Colonic mucosa (tissue), 4 donors: Measurements from ENCODE around the gene DACH1. TPM values are rescaled to one million over a fixed set of nuclear protein-coding genes. Genes with fewer than 3 reads are reported as not detected.

ENCODE experiments used
- DNase-seq: peaks from one replicate; pipeline ENCODE4 v3.0.0-alpha.2; 2020
- H3K27ac ChIP-seq: fragments of 200-600 bp; one replicate; pipeline ENCODE4 v1.8.0; 2021
- H3K27me3 ChIP-seq: fragments of 200-600 bp; one replicate; pipeline ENCODE4 v1.8.0; 2021
- H3K36me3 ChIP-seq: fragments of 200-600 bp; one replicate; pipeline ENCODE4 v1.8.0; 2021
- H3K4me1 ChIP-seq: fragments of 200-600 bp; one replicate; pipeline ENCODE4 v1.8.0; 2021; ENCODE audit warnings: mild to moderate bottlenecking
- H3K4me3 ChIP-seq: fragments of 200-600 bp; one replicate; pipeline ENCODE4 v1.8.0; 2021
- H3K9ac ChIP-seq, 2 donors: one replicate each; pipeline ENCODE4 v1.7.0; 2013; ENCODE audit warnings: control low read depth in 2 of 2, low read depth in 2 of 2, low read length in 2 of 2
- H3K9me3 ChIP-seq: fragments of 200-600 bp; one replicate; pipeline ENCODE4 v1.8.0; 2021
- intact Hi-C: fragments of 100-400 bp; cut with DNase I; formaldehyde crosslinking; loops from one replicate; pipeline ENCODE4 v1.14.1; 2022
- total RNA-seq, 2 donors: library from RNA; stranded (reverse); fragmentation: NEBNext Ultra II Directional in 1 of 2; extraction: Animal tissue kit (Norgen Biotek cat#: 25700) in 1 of 2; gene quantifications; one replicate each; pipeline ENCODE4 v1.2.1, GENCODE V29; 2021
- TF ChIP-seq, protein P1 (sequence below): fragments of 200-600 bp; IDR thresholded peaks from one replicate; pipeline ENCODE4 v1.8.0; 2022; ENCODE audit warnings: antibody characterized with exemption, mild to moderate bottlenecking
- donor health status: healthy.
- donor health status: DM: no; HTN: no; CAD: no.
- donor health status: DM: no; HTN: no; CAD: no.

DACH1 gene
- total RNA-seq, 2 donors from 2014 or later, result 3.9 to 5.2 TPM

DNA sequence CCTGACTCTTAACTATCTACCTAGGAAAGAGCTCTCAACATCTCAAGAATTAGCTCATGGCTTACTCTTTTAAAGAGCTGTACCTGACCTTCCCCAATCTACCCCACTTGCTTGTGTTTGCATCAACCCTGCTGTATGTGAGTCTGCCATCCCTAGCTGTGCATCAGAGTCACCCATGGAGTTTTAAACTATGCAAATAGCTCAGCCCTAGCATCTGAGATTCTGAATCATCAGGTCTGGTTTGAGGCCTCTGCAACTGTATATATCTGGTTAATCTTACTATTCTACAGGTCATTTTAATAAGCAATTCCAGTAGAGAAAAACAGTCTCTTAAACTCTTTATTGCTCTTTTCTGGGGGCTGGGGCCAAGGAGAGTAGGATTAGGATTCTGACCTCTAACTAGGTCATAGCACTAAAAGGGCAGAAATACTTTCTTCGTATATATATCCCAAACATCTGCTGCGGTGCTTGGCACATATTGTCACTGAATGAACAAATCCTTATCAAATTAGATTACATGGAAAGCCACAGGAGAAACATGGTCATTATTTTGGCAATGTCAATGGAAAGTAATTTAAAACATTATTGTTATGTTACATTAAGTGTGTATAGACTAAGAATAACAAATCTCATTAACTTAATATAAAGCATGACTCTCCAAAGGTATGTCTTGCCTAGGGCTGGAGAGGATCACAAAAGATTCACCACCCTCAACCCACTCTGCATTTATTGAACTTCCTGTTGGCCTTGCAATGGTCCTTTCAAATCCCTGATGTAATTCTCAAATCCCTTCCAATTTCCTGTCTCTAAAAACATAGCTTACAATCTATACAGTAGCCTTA, 232.2 kb downstream of the DACH1 start:
- Histone ChIP-seq H3K9ac (no peak overlapping the region), H3K36me3 (no peaks in the 10 kb centered on the region), H3K4me1 (no peaks in the 10 kb centered on the region), H3K9me3 (no peaks in the 10 kb centered on the region), H3K27me3 (no peaks in the 10 kb centered on the region), H3K27ac (no peak overlapping the region), H3K4me3 (no peak overlapping the region)
- TF ChIP-seq, protein P1, sequence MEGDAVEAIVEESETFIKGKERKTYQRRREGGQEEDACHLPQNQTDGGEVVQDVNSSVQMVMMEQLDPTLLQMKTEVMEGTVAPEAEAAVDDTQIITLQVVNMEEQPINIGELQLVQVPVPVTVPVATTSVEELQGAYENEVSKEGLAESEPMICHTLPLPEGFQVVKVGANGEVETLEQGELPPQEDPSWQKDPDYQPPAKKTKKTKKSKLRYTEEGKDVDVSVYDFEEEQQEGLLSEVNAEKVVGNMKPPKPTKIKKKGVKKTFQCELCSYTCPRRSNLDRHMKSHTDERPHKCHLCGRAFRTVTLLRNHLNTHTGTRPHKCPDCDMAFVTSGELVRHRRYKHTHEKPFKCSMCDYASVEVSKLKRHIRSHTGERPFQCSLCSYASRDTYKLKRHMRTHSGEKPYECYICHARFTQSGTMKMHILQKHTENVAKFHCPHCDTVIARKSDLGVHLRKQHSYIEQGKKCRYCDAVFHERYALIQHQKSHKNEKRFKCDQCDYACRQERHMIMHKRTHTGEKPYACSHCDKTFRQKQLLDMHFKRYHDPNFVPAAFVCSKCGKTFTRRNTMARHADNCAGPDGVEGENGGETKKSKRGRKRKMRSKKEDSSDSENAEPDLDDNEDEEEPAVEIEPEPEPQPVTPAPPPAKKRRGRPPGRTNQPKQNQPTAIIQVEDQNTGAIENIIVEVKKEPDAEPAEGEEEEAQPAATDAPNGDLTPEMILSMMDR, result no peak
- no peak for DNase-seq
- intact Hi-C loops, result no loop called here

DNA sequence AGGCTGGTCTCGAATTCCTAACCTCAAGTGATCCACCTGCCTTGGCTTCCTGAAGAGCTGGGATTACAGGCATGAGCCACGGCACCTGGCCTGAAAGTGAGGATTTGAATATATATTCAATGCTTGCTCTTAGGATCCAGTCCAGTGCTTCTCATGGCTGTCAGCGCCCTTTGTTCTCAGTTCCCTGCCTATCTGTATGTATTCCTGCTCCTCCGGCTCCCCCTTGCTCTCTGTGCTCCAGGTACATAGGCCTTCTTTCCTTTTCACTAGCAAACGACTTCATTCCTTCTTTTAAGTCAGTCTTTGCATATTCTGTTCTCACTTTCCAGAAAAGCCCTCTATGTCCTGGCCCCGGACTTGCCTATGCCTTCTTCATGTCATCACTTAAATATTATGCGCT, 232.8 kb downstream of the DACH1 start:
- H3K9ac ChIP-seq, result no peak overlapping the region
- DNase-seq, result no peak
- TF ChIP-seq, protein P1, result no peak
- H3K27me3 ChIP-seq, result no peaks in the 10 kb centered on the region
- intact Hi-C loops, result no loop called here
- H3K4me1 ChIP-seq, result no peaks in the 10 kb centered on the region
- H3K36me3 ChIP-seq, result no peaks in the 10 kb centered on the region
- no peaks in the 10 kb centered on the region for H3K9me3 ChIP-seq
- no peak overlapping the region for H3K27ac ChIP-seq
- H3K4me3 ChIP-seq, result no peak overlapping the region

DNA sequence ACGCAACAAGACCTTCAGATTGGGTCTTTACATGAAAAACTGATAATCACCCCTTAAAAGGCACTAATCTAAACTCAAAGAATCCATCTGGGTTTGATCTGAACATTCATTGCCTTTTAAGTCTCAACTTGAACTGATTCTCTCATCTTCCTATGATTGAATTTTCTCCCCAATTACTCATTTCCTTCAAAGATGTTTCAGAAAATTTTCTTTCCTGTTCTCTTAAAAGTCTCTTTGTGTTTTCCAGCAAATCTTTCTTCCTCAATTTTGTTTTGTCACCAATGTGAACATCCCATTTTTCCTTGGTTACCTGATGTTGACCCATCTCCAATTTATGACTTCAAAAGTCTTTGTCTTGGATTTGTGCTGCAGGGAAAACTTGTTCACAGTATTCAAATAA, 234.3 kb downstream of the DACH1 start:
- intact Hi-C loops, result no loop called here
- Histone ChIP-seq H3K4me3 (no peak overlapping the region), H3K4me1 (no peaks in the 10 kb centered on the region), H3K27ac (no peak overlapping the region), H3K27me3 (no peaks in the 10 kb centered on the region), H3K9me3 (no peaks in the 10 kb centered on the region), H3K9ac (no peak overlapping the region), H3K36me3 (no peaks in the 10 kb centered on the region)
- no peak for DNase-seq
- TF ChIP-seq, protein P1, result no peak

DNA sequence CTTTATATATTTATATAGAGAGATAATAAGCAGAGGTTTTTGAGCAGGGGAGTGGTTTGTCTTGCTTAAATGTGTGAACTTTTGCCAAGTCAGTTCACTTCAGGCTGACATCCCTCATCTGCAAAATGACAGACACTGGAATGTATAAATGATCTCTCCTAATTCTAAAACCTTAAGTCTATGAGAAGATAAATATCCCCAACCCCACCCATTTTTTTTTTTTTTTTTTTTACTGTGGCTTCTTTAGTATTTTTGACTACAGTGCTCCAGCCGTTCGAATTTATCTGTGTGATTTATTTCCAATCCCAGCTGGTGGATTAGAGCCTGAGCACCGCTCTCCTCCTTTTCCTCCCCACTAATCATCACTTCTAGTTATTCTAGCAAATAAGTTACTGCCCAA, 234.8 kb downstream of the DACH1 start:
- H3K9ac ChIP-seq, result no peak overlapping the region
- intact Hi-C loops, result no loop called here
- H3K9me3 ChIP-seq, result no peaks in the 10 kb centered on the region
- TF ChIP-seq, protein P1, result no peak
- H3K4me1 ChIP-seq, result no peaks in the 10 kb centered on the region
- no peaks in the 10 kb centered on the region for H3K36me3 ChIP-seq
- no peak overlapping the region for H3K4me3 ChIP-seq
- DNase-seq, result no peak
- no peak overlapping the region for H3K27ac ChIP-seq
- no peaks in the 10 kb centered on the region for H3K27me3 ChIP-seq

DNA sequence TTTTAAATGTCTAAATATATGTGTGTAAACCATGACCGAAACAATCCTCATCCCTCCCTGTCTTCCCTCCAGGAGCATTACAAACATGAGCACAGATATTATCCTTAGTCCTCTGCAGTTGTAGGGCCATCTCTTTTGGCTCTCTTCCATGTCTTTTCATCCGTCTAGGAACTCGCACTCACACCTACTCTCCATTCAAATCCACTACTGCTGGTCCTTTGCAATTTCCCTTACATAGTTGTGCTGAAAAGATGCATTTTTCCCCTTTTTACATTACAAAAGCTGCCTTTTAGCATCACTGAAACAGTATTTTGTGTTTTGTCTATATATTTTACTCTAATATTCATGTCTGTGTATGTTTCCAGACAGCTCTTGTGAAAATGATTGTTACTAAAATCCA, 237.8 kb downstream of the DACH1 start:
- Histone ChIP-seq H3K4me3 (no peak overlapping the region), H3K9me3 (no peaks in the 10 kb centered on the region), H3K4me1 (no peaks in the 10 kb centered on the region), H3K36me3 (no peaks in the 10 kb centered on the region), H3K27ac (no peak overlapping the region), H3K9ac (no peak overlapping the region), H3K27me3 (no peaks in the 10 kb centered on the region)
- no peak for DNase-seq
- TF ChIP-seq, protein P1, result no peak
- intact Hi-C loops, result no loop called here
